Measurements from ENCODE around the gene TMEM240. TPM values are rescaled to one million over a fixed set of nuclear protein-coding genes. Genes with fewer than 3 reads are reported as not detected.

TMEM240 gene
- total RNA-seq, 2 experiments from 2014 or later: 0.75 to 1.5 TPM

DNA sequence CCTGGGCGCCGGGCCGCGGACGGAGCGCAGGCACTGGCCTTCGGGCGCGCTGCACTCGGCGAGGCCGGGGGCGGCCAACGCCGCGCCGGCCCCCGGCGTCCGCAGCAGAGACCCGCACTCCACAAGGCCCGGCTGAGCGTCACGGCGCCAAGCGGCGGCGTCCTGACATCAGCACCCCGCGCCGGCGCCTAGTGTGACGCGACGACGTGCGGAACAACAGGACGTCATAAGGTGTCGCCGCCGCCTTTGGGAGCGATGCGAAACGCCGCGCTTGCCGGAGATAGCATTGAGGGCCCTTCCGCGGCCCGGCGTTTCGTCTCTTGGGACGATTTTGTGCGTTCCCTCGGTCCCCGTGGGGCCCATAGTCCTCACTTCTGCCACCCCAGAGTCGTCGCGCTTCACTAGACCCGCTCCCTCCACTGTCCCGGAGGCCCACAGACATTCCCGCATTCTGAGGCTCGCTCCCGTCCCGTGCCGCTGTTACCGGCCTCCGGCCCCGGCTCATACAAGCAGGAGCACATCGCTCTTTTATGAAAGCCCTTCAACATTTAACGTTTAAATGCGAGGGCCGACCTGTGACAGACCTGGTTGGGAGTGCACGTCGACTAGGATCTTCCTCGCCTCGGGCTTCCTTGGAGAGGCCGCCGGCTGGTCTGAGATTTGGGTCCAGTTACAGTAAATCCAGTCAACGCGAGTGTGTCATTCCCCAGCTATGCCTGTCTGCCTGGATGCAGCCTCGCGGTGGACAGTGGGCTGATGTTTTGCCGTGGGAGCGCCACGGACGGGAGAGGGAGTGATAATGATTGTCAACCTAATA, 34.5 kb upstream of the TMEM240 start, which contains the start of gene SSU72:
TSS of gene SSU72 (minus strand) at position 143 of the 817 bp plus-strand sequence. CDS start 306 bp downstream, outside the sequence.
- POLR2A ChIA-PET: interaction anchor here (2.1 to 4.7 kb wide), 3 partner anchors 40 to 55 kb away, joined by 18 to 38 read pairs (median 22); partner anchors contain the start of gene MIB2
- intact Hi-C loops (cut with DNase I, micrococcal nuclease): loop anchor here (1.0 to 10.0 kb wide), 6 partner anchors 39 to 147 kb away; partner anchors contain the start of genes ATAD3A (in 1 of the 2), ATAD3B (in 1 of the 2), CDK11A (in 1 of the 2) and CDK11B (in 1 of the 2)
- Histone ChIP-seq H3K4me3 (ENCODE audit: low read length) (peak within 1 kb of the TSS; percentile 85), H3K36me3 (ENCODE audit: insufficient read depth, low read length) (peaks cover 9% of the 10 kb centered on the region), H3K4me1 (ENCODE audit: insufficient read depth, low read length) (peaks cover 54% of the 10 kb centered on the region), H3K27me3 (ENCODE audit: control insufficient read depth in 1 of 2, insufficient read depth in 2 of 2, low read length in 2 of 2) (no peaks in the 10 kb centered on the region), H3K27ac (ENCODE audit: low read depth in 1 of 2, low read length in 2 of 2) (peak within 1 kb of the TSS; percentile 98 to 99), H3K9me3 (ENCODE audit: control insufficient read depth in 1 of 2, insufficient read depth in 1 of 2, low read length in 2 of 2) (no peaks in the 10 kb centered on the region)
- TF ChIP-seq CTCF (IDR thresholded peaks at IDR 0.05): no peak
- peaks cover 35% of the 10 kb centered on the region for H3K36me3 Mint-ChIP-seq (ENCODE audit: low read depth)
- peak; percentile 89 to 97 (median 91) for DNase-seq
- CTCF ChIA-PET: interaction anchor here (1.1 kb wide), 1 partner anchor 28 kb away, joined by 4 read pairs; no protein-coding TSS in a partner anchor
- no peaks in the 10 kb centered on the region for H3K9me3 Mint-ChIP-seq
- H3K4me3 Mint-ChIP-seq: peak within 1 kb of the TSS; percentile 98
- peak; percentile 78 for ATAC-seq (ENCODE audit: poor library complexity)
- peaks cover 36% of the 10 kb centered on the region for H3K4me1 Mint-ChIP-seq (ENCODE audit: low read depth)
- peak within 1 kb of the TSS; percentile 100 for H3K27ac Mint-ChIP-seq
- H3K27me3 Mint-ChIP-seq: no peaks in the 10 kb centered on the region

- Mint-ChIP-seq H3K36me3 (ENCODE audit: low read depth) (peaks cover 44% of the 10 kb centered on the region), H3K4me3 (peak overlapping the region; percentile 98), H3K4me1 (ENCODE audit: low read depth) (peaks cover 44% of the 10 kb centered on the region), H3K9me3 (no peaks in the 10 kb centered on the region), H3K27me3 (no peaks in the 10 kb centered on the region), H3K27ac (peak overlapping the region; percentile 100)
- no peaks in the 10 kb centered on the region for H3K9me3 ChIP-seq (ENCODE audit: control insufficient read depth in 1 of 2, insufficient read depth in 1 of 2, low read length in 2 of 2)
- TF ChIP-seq CTCF (IDR thresholded peaks at IDR 0.05): no peak
- H3K36me3 ChIP-seq (ENCODE audit: insufficient read depth, low read length): peaks cover 15% of the 10 kb centered on the region
- H3K4me3 ChIP-seq (ENCODE audit: low read length): peak overlapping the region; percentile 75
- peak; percentile 73 for ATAC-seq (ENCODE audit: poor library complexity)
- H3K27ac ChIP-seq (ENCODE audit: low read depth in 1 of 2, low read length in 2 of 2): peak overlapping the region; percentile 88 to 99
- ChIA-PET POLR2A (interaction anchor here (2.1 to 3.1 kb wide), 2 partner anchors 41 to 56 kb away, joined by 18 to 22 read pairs; partner anchors contain the start of gene MIB2), CTCF (interaction anchor here (1.1 kb wide), 1 partner anchor 29 kb away, joined by 4 read pairs; no protein-coding TSS in a partner anchor)
- H3K27me3 ChIP-seq (ENCODE audit: control insufficient read depth in 1 of 2, insufficient read depth in 2 of 2, low read length in 2 of 2): no peaks in the 10 kb centered on the region
- intact Hi-C loops (cut with DNase I, micrococcal nuclease): loop anchor here (1.0 to 10.0 kb wide), 6 partner anchors 40 to 148 kb away; partner anchors contain the start of genes ATAD3A (in 1 of the 2), ATAD3B (in 1 of the 2), CDK11A (in 1 of the 2) and CDK11B (in 1 of the 2)
- DNase-seq: peak in 13 of 14 experiments; percentile 40 to 91 (median 62)
- peaks cover 62% of the 10 kb centered on the region for H3K4me1 ChIP-seq (ENCODE audit: insufficient read depth, low read length)
Observed at GRCh38 chr1:1573843-1574720, 33.7 kb upstream of the TMEM240 start.

DNA sequence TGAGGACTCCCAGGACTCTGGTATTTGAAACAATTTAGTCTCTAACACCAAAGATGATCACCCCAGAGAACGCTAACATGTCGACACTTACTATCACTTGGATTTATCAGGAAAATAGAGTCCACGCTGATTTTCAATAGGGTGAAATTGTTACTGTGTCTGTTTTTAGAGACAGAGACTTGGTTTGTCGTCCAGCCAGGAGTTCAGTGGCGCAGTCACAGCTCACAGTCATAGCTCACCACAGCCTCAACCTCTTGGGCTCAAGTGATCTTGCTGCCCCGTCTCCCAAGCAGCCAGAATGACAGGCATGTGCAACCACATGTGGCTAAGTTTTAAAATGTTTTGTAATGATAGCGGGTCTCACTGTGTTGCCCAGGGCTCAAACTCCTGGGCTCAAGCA, 28.9 kb upstream of the TMEM240 start:
- Mint-ChIP-seq H3K4me3 (peak overlapping the region; percentile 58), H3K27me3 (no peaks in the 10 kb centered on the region), H3K27ac (peak overlapping the region; percentile 81), H3K36me3 (ENCODE audit: low read depth) (peaks cover 59% of the 10 kb centered on the region), H3K4me1 (ENCODE audit: low read depth) (peaks cover 53% of the 10 kb centered on the region), H3K9me3 (no peaks in the 10 kb centered on the region)
- no peaks in the 10 kb centered on the region for H3K27me3 ChIP-seq (ENCODE audit: control insufficient read depth in 1 of 2, insufficient read depth in 2 of 2, low read length in 2 of 2)
- TF ChIP-seq CTCF (IDR thresholded peaks at IDR 0.05): no peak
- H3K27ac ChIP-seq (ENCODE audit: low read depth in 1 of 2, low read length in 2 of 2): no peak overlapping the region
- DNase-seq (no peak), ATAC-seq (ENCODE audit: poor library complexity) (no peak)
- POLR2A ChIA-PET: interaction anchor here (1.4 kb wide), 1 partner anchor 46 kb away, joined by 4 read pairs; the partner anchor contains the start of gene MIB2
- H3K4me1 ChIP-seq (ENCODE audit: insufficient read depth, low read length): peaks cover 72% of the 10 kb centered on the region
- intact Hi-C loops (cut with DNase I, micrococcal nuclease): no loop called here
- H3K4me3 ChIP-seq (ENCODE audit: low read length): no peak overlapping the region
- peaks cover 33% of the 10 kb centered on the region for H3K36me3 ChIP-seq (ENCODE audit: insufficient read depth, low read length)
- H3K9me3 ChIP-seq (ENCODE audit: control insufficient read depth in 1 of 2, insufficient read depth in 1 of 2, low read length in 2 of 2): no peaks in the 10 kb centered on the region
- CTCF ChIA-PET: no interaction called here
